IMR-90 (cell line): ENCODE results near the gene HMOX1. TPM values are rescaled to one million over a fixed set of nuclear protein-coding genes. Genes with fewer than 3 reads are reported as not detected.
A peak's percentile ranks its signal among the peaks of the same experiment; 100 is the strongest.

Experiments used
- ATAC-seq: fragments of 200-7000 bp; cut with Tn5 transposase; 2 replicates; pipeline ENCODE4 v1.9.1; 2020; ENCODE audit warnings: low read depth, mild to moderate bottlenecking, moderate library complexity
- BruUV-seq: library from RNA; stranded (reverse); fragments of 400-500 nt; replicated peaks from 2 replicates; lab custom pipeline; 2021; lab: Mats Ljungman, UMichigan
- CTCF ChIA-PET: fragments of 300-600 bp; formaldehyde crosslinking; extraction: SDS; loops from one replicate; lab custom pipeline; 2021; ENCODE audit warnings: antibody characterized with exemption; lab: Yijun Ruan, JAX
- POLR2A ChIA-PET: fragments of 300-600 bp; sonication (Branson Sonifier 250); formaldehyde crosslinking; loops from one replicate; lab custom pipeline; 2022; ENCODE audit warnings: antibody characterized with exemption; ENCODE audit not compliant: unreplicated experiment; lab: Charles Lee
- DNase-seq: peaks from one replicate; pipeline ENCODE4 v3.0.0; 2013
- H2AFZ ChIP-seq: replicated peaks from 2 replicates; pipeline ENCODE3; 2013; ENCODE audit warnings: low read length, mild to moderate bottlenecking; ENCODE audit not compliant: poor library complexity
- H2AK5ac ChIP-seq: 2 replicates; pipeline ENCODE4 v1.6.1; 2013; ENCODE audit warnings: low read depth, low read length, inconsistent platforms
- H2AK9ac ChIP-seq: replicated peaks from 2 replicates; pipeline ENCODE3; 2013; ENCODE audit warnings: mild to moderate bottlenecking, low read depth, low read length, moderate library complexity; ENCODE audit not compliant: poor library complexity
- H2BK120ac ChIP-seq: 2 replicates; pipeline ENCODE4 v1.6.1; 2013; ENCODE audit warnings: low read depth, low read length, inconsistent platforms
- H2BK15ac ChIP-seq: 3 replicates; pipeline ENCODE4 v1.6.1; 2013; ENCODE audit warnings: low read depth, low read length, inconsistent platforms
- H2BK20ac ChIP-seq: 2 replicates; pipeline ENCODE4 v1.6.1; 2013; ENCODE audit warnings: low read depth, mild to moderate bottlenecking, inconsistent platforms, low read length, moderate library complexity
- H2BK5ac ChIP-seq: 2 replicates; pipeline ENCODE4 v1.6.1; 2013; ENCODE audit warnings: mild to moderate bottlenecking, low read depth, low read length, inconsistent platforms; ENCODE audit not compliant: poor library complexity, severe bottlenecking
- H3K14ac ChIP-seq: replicated peaks from 2 replicates; pipeline ENCODE4 v1.6.1; 2013; ENCODE audit warnings: low read depth, low read length, inconsistent platforms
- H3K18ac ChIP-seq: 2 replicates; pipeline ENCODE4 v1.6.1; 2013; ENCODE audit warnings: low read depth, low read length, control low read depth
- H3K23ac ChIP-seq: 2 replicates; pipeline ENCODE4 v1.6.1; 2013; ENCODE audit warnings: low read depth, low read length, inconsistent platforms
- H3K27ac ChIP-seq: 2 replicates; pipeline ENCODE4 v1.5.1; 2013; ENCODE audit warnings: mild to moderate bottlenecking, control low read depth, low read length; ENCODE audit not compliant: insufficient read depth
- H3K27me3 ChIP-seq: 2 replicates; pipeline ENCODE4 v1.6.1; 2013; ENCODE audit warnings: low read length; ENCODE audit not compliant: control insufficient read depth, insufficient read depth
- H3K36me3 ChIP-seq: 2 replicates; pipeline ENCODE4 v1.6.1; 2013; ENCODE audit warnings: low read length, mixed read lengths; ENCODE audit not compliant: control insufficient read depth, insufficient read depth
- H3K4ac ChIP-seq: 2 replicates; pipeline ENCODE4 v1.6.1; 2013; ENCODE audit warnings: low read depth, low read length, inconsistent platforms
- H3K4me1 ChIP-seq: 2 replicates; pipeline ENCODE4 v1.6.1; 2013; ENCODE audit warnings: low read length, mixed read lengths; ENCODE audit not compliant: control insufficient read depth, insufficient read depth
- H3K4me2 ChIP-seq: 2 replicates; pipeline ENCODE4 v1.6.1; 2013; ENCODE audit warnings: low read depth, mild to moderate bottlenecking, control low read depth, low read length, moderate library complexity
- H3K4me3 ChIP-seq: 2 replicates; pipeline ENCODE4 v1.5.1; 2013; ENCODE audit warnings: low read depth, mild to moderate bottlenecking, control low read depth, low read length, moderate library complexity; ENCODE audit not compliant: insufficient read depth
- H3K56ac ChIP-seq: 2 replicates; pipeline ENCODE4 v1.6.1; 2013; ENCODE audit warnings: low read length, inconsistent platforms; ENCODE audit not compliant: insufficient read depth; ENCODE audit errors: extremely low read depth
- H3K79me1 ChIP-seq, 2 experiments: 2 replicates each; pipeline ENCODE4 v1.6.1; 2013; ENCODE audit warnings: low read length in 2 of 2, inconsistent platforms in 1 of 2, low read depth in 1 of 2
- H3K9ac ChIP-seq: 2 replicates; pipeline ENCODE4 v1.6.1; 2013; ENCODE audit warnings: low read depth, low read length, control low read depth
- H3K9me1 ChIP-seq: 2 replicates; pipeline ENCODE4 v1.6.1; 2013; ENCODE audit warnings: low read length, inconsistent platforms; ENCODE audit not compliant: insufficient read depth
- H3K9me3 ChIP-seq: 2 replicates; pipeline ENCODE4 v1.6.1; 2013; ENCODE audit warnings: low read length; ENCODE audit not compliant: control insufficient read depth, insufficient read depth
- H4K20me1 ChIP-seq: 2 replicates; pipeline ENCODE4 v1.6.1; 2013; ENCODE audit warnings: low read length, inconsistent platforms; ENCODE audit not compliant: insufficient read depth
- H4K5ac ChIP-seq: 2 replicates; pipeline ENCODE4 v1.6.1; 2013; ENCODE audit warnings: mild to moderate bottlenecking, low read depth, low read length, control low read depth
- H4K8ac ChIP-seq, 2 experiments: 2 replicates each; pipeline ENCODE4 v1.6.1; 2013; ENCODE audit warnings: low read depth in 2 of 2, low read length in 2 of 2, control low read depth in 1 of 2, inconsistent platforms in 1 of 2
- H4K91ac ChIP-seq: 2 replicates; pipeline ENCODE4 v1.6.1; 2013; ENCODE audit warnings: low read depth, low read length, inconsistent platforms; ENCODE audit not compliant: insufficient read depth
- BHLHE40 ChIP-seq: fragments of 150-350 bp; IDR thresholded peaks from 2 replicates; pipeline ENCODE4 v1.6.1; 2016; ENCODE audit warnings: mild to moderate bottlenecking, low read depth, low read length
- CEBPB ChIP-seq: IDR thresholded peaks from 2 replicates; pipeline ENCODE4 v1.6.1; 2012; ENCODE audit warnings: low read depth, low read length, improper control_type of control experiment
- CHD1 ChIP-seq: IDR thresholded peaks from 2 replicates; pipeline ENCODE4 v1.6.1; 2012; ENCODE audit warnings: low read depth, low read length, improper control_type of control experiment
- CTCF ChIP-seq: conservative IDR thresholded peaks from 2 replicates; pipeline ENCODE4 v1.5.1; 2012; ENCODE audit warnings: mild to moderate bottlenecking, low read depth, low read length, improper control_type of control experiment
- ELK1 ChIP-seq: fragments of 150-350 bp; IDR thresholded peaks from 2 replicates; pipeline ENCODE4 v1.6.1; 2016; ENCODE audit warnings: low read depth, mild to moderate bottlenecking, low read length, moderate library complexity, borderline replicate concordance
- FOS ChIP-seq: fragments of 150-350 bp; IDR thresholded peaks from 2 replicates; pipeline ENCODE4 v1.6.1; 2016; ENCODE audit warnings: low read depth, low read length
- MAFK ChIP-seq: IDR thresholded peaks from 2 replicates; pipeline ENCODE4 v1.6.1; 2012; ENCODE audit warnings: low read depth, low read length, improper control_type of control experiment
- MAZ ChIP-seq: IDR thresholded peaks from 2 replicates; pipeline ENCODE4 v1.6.1; 2012; ENCODE audit warnings: low read depth, mild to moderate bottlenecking, low read length, improper control_type of control experiment, moderate library complexity, borderline replicate concordance
- MXI1 ChIP-seq: IDR thresholded peaks from 2 replicates; pipeline ENCODE4 v1.6.1; 2012; ENCODE audit warnings: low read depth, mild to moderate bottlenecking, low read length, moderate library complexity, borderline replicate concordance
- NFE2L2 ChIP-seq: fragments of 150-350 bp; IDR thresholded peaks from 2 replicates; pipeline ENCODE4 v1.6.1; 2016; ENCODE audit warnings: low read depth, mild to moderate bottlenecking, low read length
- POLR2A ChIP-seq: IDR thresholded peaks from 2 replicates; pipeline ENCODE4 v1.6.1; 2012; ENCODE audit warnings: mild to moderate bottlenecking, low read depth, low read length
- RAD21 ChIP-seq: IDR thresholded peaks from 2 replicates; pipeline ENCODE4 v1.6.1; 2012; ENCODE audit warnings: low read length, improper control_type of control experiment
- RCOR1 ChIP-seq: IDR thresholded peaks from 2 replicates; pipeline ENCODE4 v1.6.1; 2012; ENCODE audit warnings: mild to moderate bottlenecking, low read length, improper control_type of control experiment; ENCODE audit not compliant: insufficient replicate concordance
- RFX5 ChIP-seq: IDR thresholded peaks from 2 replicates; pipeline ENCODE4 v1.8.0; 2012; ENCODE audit warnings: low read depth, mild to moderate bottlenecking, low read length, moderate library complexity
- SMC3 ChIP-seq: fragments of 150-350 bp; IDR thresholded peaks from 2 replicates; pipeline ENCODE4 v1.6.1; 2016; ENCODE audit warnings: low read depth, mild to moderate bottlenecking, antibody characterized with exemption, low read length, moderate library complexity
- USF2 ChIP-seq: fragments of 150-350 bp; IDR thresholded peaks from 2 replicates; pipeline ENCODE4 v1.6.1; 2017; ENCODE audit warnings: mild to moderate bottlenecking, antibody characterized with exemption, low read length, low read depth
- WGBS, 2 experiments: methylation state at CpG; one replicate each; pipeline versions ENCODE4 v1.1.5 to v1.1.7; 2013; ENCODE audit warnings: missing lambda C conversion rate in 2 of 2; ENCODE audit not compliant: insufficient read length in 1 of 2; ENCODE audit errors: extremely low coverage in 2 of 2; 5-methylcytosine and 5-hydroxymethylcytosine counted together
- dilution Hi-C: fragments of 300-500 bp; cut with HindIII; formaldehyde crosslinking; loops from one replicate; pipeline ENCODE4 v1.14.3; 2018; ENCODE audit warnings: low sequenced_read_pairs; ENCODE audit not compliant: unreplicated experiment
- in situ Hi-C: fragments of 300-500 bp; cut with MboI; formaldehyde crosslinking; loops from 3 replicates; pipeline ENCODE4 v1.14.3; 2019; ENCODE audit warnings: low sequenced_read_pairs, inconsistent platforms, mixed read lengths
- intact Hi-C: fragments of 100-400 bp; cut with micrococcal nuclease; formaldehyde crosslinking; loops from 2 replicates; pipeline ENCODE4 v1.10.0; 2022
- polyA plus RNA-seq, 3 experiments: library from polyadenylated mRNA; depleted of rRNA; stranded (reverse); fragments of >200 nt; gene quantifications; 2 replicates each; pipeline ENCODE4 v1.2.3, GENCODE V29; 2012; ENCODE audit warnings: low replicate concordance in 1 of 3
- total RNA-seq: library from RNA; depleted of rRNA; stranded (reverse); fragments of >200 nt; gene quantifications from 2 replicates; pipeline ENCODE4 v1.2.3, GENCODE V29; 2012

HMOX1 gene
- total and polyA plus RNA-seq, 2 of the 4 experiments (the other 2 are of a cell fraction) = 23.1 to 50.5 TPM

GRCh38 chr22:35418731-35419130 lies 37.8 kb downstream of the HMOX1 start:
- H3K4me3 ChIP-seq = no peak overlapping the region
- H3K4ac ChIP-seq = no peak overlapping the region
- intact Hi-C loops = no loop called here
- ChIA-PET CTCF (interaction anchor here (2.0 kb wide), 1 partner anchor 12 kb away, joined by 10 read pairs; no protein-coding TSS in a partner anchor), POLR2A (no interaction called here)
- H3K79me1 ChIP-seq = peaks cover 0 to 3% of the 10 kb centered on the region in 2 experiments; a peak in 2 of 4 replicates
- no TSS peak for BruUV-seq
- no peak overlapping the region for H4K8ac ChIP-seq
- H3K4me1 ChIP-seq = peaks cover 2% of the 10 kb centered on the region
- no peak overlapping the region for H2BK20ac ChIP-seq
- H3K9me3 ChIP-seq = no peaks in the 10 kb centered on the region
- no CpG with 5 or more reads among the region's 3 CpGs for WGBS, 2 experiments
- no peak overlapping the region for H4K91ac ChIP-seq
- H2AK9ac ChIP-seq = peak overlapping the region; percentile 55
- H2BK15ac ChIP-seq = no peak overlapping the region
- no peaks in the 10 kb centered on the region for H3K27me3 ChIP-seq
- no peak overlapping the region for H2BK120ac ChIP-seq
- dilution Hi-C loops = no loop called here
- TF ChIP-seq BHLHE40 (no peak), MAZ (no peak), RCOR1 (no peak), MAFK (no peak), POLR2A (no peak), FOS (no peak), RAD21 (no peak), CTCF (no peak), CHD1 (no peak), MXI1 (no peak), USF2 (no peak), ELK1 (no peak), SMC3 (no peak), CEBPB (no peak), RFX5 (no peak), NFE2L2 (no peak)
- H3K56ac ChIP-seq = no peak overlapping the region
- H3K9me1 ChIP-seq = 0 out of 2 replicates have a peak, but pooled peaks cover 4% of the 10 kb centered on the region
- H3K23ac ChIP-seq = no peak overlapping the region
- no peak overlapping the region for H3K18ac ChIP-seq
- in situ Hi-C loops = no loop called here
- ATAC-seq = no peak
- no peak overlapping the region for H3K4me2 ChIP-seq
- no peak overlapping the region for H2AK5ac ChIP-seq
- H3K9ac ChIP-seq = no peak overlapping the region
- peaks cover 24% of the 10 kb centered on the region for H3K36me3 ChIP-seq
- DNase-seq = no peak
- no peak overlapping the region for H3K27ac ChIP-seq
- no peak overlapping the region for H3K14ac ChIP-seq
- no peak overlapping the region for H4K5ac ChIP-seq
- no peak overlapping the region for H2BK5ac ChIP-seq
- H2AFZ ChIP-seq = no peak overlapping the region
- H4K20me1 ChIP-seq = peaks cover 4% of the 10 kb centered on the region; the same call in 1 of the 2 replicates
